SH-SY5Y (cell line): ENCODE data around the gene LRRC7.

Experiments
- GATA2 ChIP-seq: IDR thresholded peaks from 2 replicates; pipeline ENCODE4 v1.6.1; 2011; ENCODE audit warnings: mild to moderate bottlenecking, low read depth, low read length
- GATA3 ChIP-seq: IDR thresholded peaks from 2 replicates; pipeline ENCODE4 v1.6.1; 2011; ENCODE audit warnings: low read depth, mild to moderate bottlenecking, low read length, moderate library complexity

The LRRC7 gene

GRCh38 chr1:69702085-69702484, 134.4 kb downstream of the LRRC7 start:
- no peak for TF ChIP-seq GATA3
- TF ChIP-seq GATA2 = no peak

- TF ChIP-seq GATA3 (0 out of 2 replicates have a peak, but pooled peaks have one; percentile 48), GATA2 (peak; percentile 62; the same call in 1 of the 2 replicates)
These were observed 138.8 kb downstream of the LRRC7 start for GRCh38 chr1:69706473-69706872.

- TF ChIP-seq GATA2 = no peak
- TF ChIP-seq GATA3 = no peak
These were observed 139.4 kb downstream of the LRRC7 start for GRCh38 chr1:69707103-69707502.

DNA sequence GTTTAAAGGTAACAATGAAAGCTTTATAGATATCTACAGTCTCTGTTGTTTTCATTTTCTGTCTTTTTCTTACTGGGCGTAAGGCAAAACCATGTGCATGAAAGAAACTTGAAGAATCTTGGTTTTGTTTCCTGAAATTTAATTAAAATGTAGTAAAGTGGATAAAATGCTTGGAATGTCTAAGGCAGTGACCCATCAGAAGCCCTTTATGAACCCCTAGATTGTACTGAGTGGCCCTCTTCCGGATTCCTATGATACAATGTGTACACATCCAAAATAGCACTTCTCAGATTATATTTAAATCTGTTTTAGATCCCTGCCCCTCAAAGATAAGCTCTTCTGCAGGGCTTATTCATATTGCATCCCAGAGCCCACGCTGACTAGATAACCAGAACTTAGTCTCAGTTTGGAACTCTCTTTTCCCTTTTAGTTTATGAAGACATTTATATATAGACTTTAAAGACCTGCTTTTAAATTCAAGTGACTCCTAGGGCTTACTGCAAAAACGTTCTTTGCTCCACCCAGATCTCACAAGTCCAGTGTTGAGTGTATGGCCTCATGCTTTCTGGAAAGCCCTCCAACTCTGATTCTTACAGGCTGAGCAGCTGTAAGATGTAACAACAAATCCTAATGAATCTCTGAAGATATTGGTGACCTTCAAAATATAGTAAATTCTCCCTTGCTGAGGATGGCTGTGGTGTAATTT, 142.9 kb downstream of the LRRC7 start:
- no peak for TF ChIP-seq GATA3
- TF ChIP-seq GATA2 = no peak

DNA sequence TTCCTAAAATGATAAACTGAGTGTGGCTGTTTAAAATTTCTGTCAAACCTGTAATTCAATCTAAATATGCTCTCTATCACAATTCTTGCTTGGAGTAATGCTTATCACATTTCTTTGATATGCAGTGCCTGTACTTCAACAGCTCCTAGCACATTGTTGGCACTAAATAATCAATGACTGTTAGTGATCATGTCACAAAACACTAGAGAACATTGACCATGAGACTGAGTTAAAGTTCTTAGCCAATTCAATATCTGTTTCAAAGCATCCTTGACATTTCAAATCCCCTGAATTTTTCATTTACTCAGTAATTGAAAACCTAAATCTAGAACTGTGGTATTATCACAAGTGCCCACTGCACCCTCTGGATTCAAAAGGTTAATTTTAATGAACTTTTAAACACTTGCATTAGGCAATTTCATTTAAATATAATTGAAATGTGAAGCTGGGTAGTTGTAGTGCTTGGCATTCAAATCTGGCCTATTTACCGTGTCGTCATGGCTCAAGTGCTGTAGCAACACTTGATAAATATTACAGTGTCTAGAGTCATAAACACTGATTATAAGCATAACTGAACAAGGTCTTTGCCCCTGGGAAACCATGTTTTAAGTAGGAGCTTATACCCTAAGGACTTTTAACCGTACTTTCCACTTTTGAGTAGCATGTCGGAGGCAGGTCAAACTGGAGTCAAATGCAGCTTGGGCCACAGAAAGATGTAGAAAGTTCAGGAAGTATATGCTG, 143.6 kb downstream of the LRRC7 start:
- no peak for TF ChIP-seq GATA2

GRCh38 chr1:69728206-69728605, 160.5 kb downstream of the LRRC7 start:
- TF ChIP-seq GATA2 (no peak), GATA3 (no peak)

DNA sequence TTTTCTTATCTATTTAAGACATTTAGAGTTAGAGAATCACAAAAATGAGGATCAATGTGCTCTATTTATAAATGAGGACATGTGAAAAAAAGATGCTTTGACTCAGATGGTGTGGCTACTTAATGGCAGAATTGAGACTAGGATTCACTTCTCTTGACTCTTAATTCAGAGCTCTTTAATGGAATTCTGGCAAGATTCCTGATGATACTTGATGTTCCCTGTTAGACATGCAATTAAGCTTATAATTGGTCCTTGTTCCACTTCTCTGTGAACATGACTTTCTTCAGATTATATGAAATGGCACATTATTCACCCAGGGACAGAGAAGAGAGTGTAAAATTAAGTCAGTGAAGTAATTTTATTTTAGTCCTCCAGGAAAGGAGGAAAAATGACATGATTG, 165.3 kb downstream of the LRRC7 start:
- no peak for TF ChIP-seq GATA3
- no peak for TF ChIP-seq GATA2

DNA sequence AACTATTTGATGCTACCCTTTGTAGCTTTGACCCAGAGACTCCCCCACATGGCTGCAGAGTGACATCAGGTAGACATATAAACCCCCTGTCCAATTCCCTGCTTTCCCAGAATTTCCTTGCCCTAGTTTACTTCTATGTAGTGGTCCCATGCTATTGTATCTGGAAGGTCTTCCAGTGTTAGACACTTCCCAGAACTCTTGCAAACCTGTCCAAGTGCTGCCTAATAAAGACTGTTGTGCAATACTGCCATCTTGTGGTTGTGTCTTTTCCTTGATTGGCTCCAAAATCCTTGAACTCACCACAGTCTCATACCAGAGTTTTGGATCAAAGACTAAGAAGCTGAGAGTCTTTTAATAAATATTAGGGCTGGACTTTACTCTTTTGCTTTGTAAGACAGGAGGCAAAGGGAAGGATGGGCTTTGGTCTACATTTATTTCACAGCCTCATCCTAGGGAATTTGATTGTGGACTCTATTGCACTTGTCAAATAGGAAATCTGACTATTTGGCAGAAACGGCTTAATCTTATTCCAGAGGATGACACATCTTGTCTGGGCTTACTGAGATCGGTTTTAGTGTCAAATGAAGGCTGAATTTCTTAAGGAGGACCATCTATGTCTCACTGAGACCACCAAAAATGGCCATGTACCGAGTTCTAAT, 169.9 kb downstream of the LRRC7 start:
- TF ChIP-seq GATA3 (no peak), GATA2 (no peak)

- TF ChIP-seq GATA3 = no peak
- no peak for TF ChIP-seq GATA2
These were observed 170.9 kb downstream of the LRRC7 start for GRCh38 chr1:69738458-69739250.

GRCh38 chr1:69739251-69739605, 171.5 kb downstream of the LRRC7 start:
- TF ChIP-seq GATA2 (no peak), GATA3 (no peak)

DNA sequence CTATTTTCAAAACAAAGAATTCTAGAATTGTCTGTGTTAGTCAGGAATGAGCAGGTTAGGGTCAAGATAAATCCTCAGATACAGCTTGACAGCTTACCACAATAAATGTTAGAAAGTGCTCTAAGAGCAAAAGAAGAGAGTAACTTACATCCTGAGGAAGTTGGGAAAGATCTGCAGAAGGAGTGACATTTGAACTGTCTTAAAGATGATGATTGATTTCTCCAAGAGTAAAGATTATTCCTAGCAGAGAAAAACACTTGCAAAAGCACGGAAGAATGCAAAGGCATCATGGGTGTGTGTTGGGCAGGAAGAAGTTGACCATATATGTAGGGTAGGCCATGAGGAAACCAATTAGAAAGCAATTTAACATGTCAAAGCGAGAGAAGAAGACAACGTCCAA, 175.4 kb downstream of the LRRC7 start:
- no peak for TF ChIP-seq GATA3
- no peak for TF ChIP-seq GATA2

DNA sequence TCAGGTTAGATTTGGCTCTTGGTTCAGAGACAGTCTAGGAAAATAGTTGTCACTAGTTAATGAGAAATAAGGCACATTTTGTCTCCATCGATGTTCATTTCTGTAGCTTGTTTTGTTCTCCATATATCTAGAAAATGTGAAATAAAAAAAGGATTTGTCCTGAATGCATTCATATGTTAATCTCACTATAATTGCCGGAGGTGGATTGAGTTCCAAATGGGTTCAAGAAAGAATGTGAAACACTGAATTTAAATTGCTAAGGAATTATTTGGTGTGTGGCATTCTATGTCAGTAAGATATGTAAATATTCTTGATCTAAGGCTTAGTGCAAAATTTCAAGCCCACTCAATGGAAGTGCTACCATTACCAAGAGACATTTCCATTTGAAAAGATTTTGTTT, 176.7 kb downstream of the LRRC7 start:
- TF ChIP-seq GATA3 = no peak
- no peak for TF ChIP-seq GATA2

DNA sequence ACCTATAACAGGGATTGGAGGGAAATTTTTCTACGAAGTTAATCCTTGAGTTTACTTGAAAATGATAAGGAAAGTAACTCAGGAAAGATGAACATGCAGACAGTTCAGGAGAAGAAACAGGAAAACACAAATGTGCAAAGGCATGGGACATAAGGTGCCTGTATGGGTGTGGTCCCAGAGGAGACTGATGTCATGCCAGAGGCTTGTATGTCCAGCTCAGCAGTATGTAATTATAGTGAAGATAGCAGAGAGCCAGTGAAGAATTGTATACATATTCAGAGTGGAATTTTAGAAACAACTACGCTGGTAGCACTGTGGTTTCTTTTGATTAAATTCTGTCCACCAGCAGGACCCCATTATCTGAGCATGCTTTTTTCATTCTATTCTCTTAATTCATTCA, 179.5 kb downstream of the LRRC7 start:
- no peak for TF ChIP-seq GATA2
- TF ChIP-seq GATA3 = no peak

DNA sequence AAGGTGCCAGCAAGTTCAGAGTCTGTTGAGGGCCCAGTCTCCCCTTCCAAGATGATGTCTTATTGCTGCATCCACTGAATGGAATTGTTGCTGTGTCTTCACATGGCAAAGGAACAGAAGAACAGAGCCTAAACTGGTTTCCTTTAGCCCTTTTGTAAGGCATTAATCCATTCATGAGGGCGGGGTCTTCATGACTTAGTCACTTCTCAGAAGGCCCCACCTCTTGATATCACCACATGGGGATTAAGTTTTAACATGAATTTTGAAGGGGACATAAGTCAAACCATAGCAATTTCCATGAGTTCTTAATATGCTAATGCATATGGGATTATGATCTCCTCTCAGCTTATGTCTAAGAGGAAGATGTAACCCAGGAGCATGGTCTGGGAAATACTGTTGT, 182.9 kb downstream of the LRRC7 start:
- no peak for TF ChIP-seq GATA2

DNA sequence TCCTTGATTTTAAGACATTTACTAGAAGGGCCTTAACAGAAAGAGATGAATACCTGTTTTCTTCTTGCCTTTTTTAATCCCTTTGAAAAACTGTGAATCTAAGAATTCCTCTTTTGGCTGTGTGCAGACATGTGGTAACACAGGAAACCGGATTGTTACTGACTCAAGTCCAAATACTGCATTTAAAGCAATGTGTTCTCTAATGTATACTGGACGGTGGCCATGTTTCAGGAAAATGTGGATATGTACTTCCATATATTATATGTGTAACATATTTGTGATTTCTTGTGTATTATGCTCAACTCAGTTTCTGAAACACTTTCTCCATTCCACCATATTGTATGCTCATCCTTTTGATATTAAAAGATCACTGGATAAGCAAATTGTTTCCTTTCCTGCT, 185.1 kb downstream of the LRRC7 start:
- TF ChIP-seq GATA3 = no peak
- no peak for TF ChIP-seq GATA2
